ENCODE results near the gene NIT1.
A peak's percentile ranks its signal among the peaks of the same experiment; 100 is the strongest.

NIT1 gene

GRCh38 chr1:161084597-161084988 lies 33.3 kb upstream of the NIT1 start:
- no peak for DNase-seq (ENCODE audit: low read depth in 2 of 2)

- DNase-seq (ENCODE audit: low read depth in 2 of 2): no peak
Observed at GRCh38 chr1:161085165-161085564, 32.7 kb upstream of the NIT1 start.

DNA sequence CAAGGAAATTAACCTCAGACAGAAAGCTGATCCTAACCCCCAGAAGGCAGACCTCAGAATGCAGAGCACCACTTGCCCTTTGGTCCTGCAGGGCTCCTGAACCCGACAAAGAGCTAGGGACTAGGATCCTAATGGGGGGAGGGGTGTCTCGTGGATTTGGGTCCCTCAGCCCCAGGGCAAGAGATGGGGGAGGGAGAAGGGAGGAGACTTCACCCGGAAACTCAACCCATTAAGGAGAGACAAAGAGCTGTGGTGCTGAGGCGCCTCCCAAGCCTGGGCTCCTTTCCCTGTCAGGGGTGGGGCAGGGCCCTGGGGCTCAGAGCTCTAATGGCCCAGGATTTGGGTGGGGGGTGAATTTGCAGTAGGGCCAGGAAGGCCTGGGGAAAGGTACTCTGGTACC lies 31.4 kb upstream of the NIT1 start:
- no peak for DNase-seq (ENCODE audit: low read depth in 2 of 2)

DNA sequence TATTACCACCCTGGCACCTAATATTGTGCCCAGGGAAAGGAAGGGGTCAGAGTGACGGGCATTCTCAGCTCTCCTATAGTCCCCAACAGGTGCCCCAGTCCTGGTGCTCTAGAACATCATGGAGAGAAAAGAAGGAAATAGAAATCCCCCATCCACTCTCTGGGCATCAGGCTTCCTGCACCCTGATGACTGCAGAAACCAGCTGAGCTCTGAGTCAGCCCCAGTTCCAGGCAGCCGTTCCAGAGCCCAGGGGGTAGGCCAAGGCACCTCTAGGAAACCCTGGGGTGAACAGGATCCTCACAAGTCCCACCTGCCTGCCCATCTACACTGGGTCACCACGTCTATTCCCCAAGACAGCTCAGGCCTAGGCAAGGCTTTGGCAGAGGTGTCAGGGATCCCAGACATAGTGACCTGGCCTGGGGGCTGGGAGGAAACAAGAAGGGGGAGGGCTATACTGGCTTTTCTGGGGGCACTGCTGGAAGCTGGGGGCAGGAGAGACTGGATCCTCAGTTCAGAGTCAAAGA lies 29.3 kb upstream of the NIT1 start:
- DNase-seq (ENCODE audit: low read depth in 2 of 2): no peak

- DNase-seq (ENCODE audit: low read depth in 2 of 2): no peak
Observed at GRCh38 chr1:161089251-161089924, 28.5 kb upstream of the NIT1 start, which contains the start of gene NECTIN4. NECTIN4 (minus strand) TSS chr1:161089558; CDS start chr1:161089296, 262 bp downstream.

DNA sequence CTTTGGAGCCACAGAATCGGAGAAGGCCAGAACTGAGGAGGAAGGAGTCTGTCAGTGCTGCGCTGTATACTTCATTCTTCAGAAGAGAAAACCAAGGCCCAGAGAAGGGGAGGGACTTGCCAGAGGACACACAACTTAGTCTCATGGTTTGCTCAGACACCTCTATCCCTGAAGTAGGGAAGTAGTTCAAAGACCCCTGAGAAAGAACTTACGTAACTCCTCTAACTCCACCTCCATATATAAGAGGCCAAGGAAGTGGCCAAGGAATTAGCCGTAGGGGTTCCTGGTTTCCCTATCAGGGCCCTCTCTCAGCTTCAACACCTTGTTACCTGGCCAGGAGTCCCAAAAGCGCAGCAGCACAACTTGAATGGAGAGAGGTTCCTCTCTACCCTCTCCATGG lies 28.0 kb upstream of the NIT1 start:
- no peak for DNase-seq (ENCODE audit: low read depth in 2 of 2)

GRCh38 chr1:161090617-161091016 lies 27.3 kb upstream of the NIT1 start:
- no peak for DNase-seq (ENCODE audit: low read depth in 2 of 2)

- no peak for DNase-seq (ENCODE audit: low read depth in 2 of 2)
Observed at GRCh38 chr1:161091093-161091492, 26.8 kb upstream of the NIT1 start.

GRCh38 chr1:161091796-161092507 lies 26.0 kb upstream of the NIT1 start:
- DNase-seq (ENCODE audit: low read depth in 2 of 2): no peak

DNA sequence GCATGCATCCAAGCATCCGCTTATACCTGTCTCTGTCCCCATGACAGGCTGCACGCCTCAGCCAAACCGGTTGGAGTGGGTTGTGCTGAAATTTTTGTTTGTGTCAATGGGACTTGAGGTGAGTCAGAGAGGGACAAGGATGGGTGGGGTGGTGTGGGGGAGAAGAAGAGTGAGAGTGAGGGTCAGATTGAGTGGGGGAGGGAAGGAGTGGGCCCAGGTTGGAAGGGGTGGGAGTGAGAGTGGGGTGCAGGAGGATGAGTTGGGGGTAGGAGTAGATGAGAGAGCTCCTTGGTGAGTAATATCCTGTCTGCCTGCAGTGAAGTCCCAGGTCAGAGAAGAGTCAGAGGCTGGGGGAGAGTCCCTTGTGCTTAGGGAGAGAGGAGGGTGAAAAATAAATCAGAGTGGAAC lies 25.3 kb upstream of the NIT1 start:
- no peak for DNase-seq (ENCODE audit: low read depth in 2 of 2)

GRCh38 chr1:161094481-161094880 lies 23.4 kb upstream of the NIT1 start:
- DNase-seq (ENCODE audit: low read depth in 2 of 2): no peak

DNA sequence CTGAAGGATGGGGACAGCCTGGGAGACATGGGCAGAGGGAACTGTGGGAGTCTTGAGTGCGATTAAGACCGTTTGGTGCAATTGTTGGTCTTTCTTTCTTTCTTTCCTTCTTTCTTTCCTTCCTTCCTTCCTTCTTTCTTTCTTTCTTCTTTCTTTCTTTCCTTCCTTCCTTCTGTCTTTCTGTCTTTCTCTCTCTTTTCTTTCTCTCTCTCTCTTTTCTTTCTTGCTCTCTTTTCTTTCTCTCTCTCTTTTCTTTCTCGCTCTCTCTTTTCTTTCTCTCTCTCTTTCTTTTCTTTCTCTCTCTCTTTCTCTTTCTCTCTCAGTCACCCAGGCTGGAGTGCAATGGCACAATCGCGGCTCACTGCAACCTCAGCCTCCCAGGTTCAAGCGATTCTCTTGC lies 22.7 kb upstream of the NIT1 start:
- no peak for DNase-seq (ENCODE audit: low read depth in 2 of 2)

GRCh38 chr1:161096015-161096414 lies 21.9 kb upstream of the NIT1 start:
- DNase-seq (ENCODE audit: low read depth in 2 of 2): no peak

- no peak for DNase-seq (ENCODE audit: low read depth in 2 of 2)
Observed at GRCh38 chr1:161096530-161096929, 21.4 kb upstream of the NIT1 start.

GRCh38 chr1:161098210-161099068 lies 19.5 kb upstream of the NIT1 start, which contains the start of gene KLHDC9:
KLHDC9 (plus strand) TSS chr1:161098361; CDS start chr1:161098536, 175 bp downstream.
- DNase-seq (ENCODE audit: low read depth in 2 of 2): peak; percentile 31 to 39

GRCh38 chr1:161099090-161099802 lies 18.7 kb upstream of the NIT1 start:
- DNase-seq (ENCODE audit: low read depth in 2 of 2): no peak

- DNase-seq (ENCODE audit: low read depth in 2 of 2): no peak
Observed at GRCh38 chr1:161100556-161100955, 17.3 kb upstream of the NIT1 start.

DNA sequence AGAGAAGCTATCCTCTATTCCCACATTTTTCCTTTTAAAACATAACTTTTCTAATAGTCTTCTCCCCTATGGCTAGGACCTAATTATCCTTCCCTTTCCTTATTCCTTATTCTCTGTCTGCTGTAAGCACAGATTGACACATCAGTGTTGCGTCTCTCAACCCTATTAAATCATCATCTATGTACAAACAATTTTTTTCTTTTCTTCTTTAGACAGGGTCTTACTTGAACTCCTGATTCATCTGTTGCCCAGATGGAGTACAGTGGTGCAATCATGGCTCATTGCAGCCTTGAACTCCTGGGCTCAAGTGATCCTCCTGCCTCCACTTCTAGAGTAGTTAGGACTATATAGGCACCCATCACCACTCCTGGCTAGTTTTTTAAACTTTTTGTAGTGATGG lies 11.5 kb upstream of the NIT1 start:
- DNase-seq (ENCODE audit: low read depth in 2 of 2): no peak

- DNase-seq (ENCODE audit: low read depth in 2 of 2): no peak
Observed at GRCh38 chr1:161111117-161111516, 6.8 kb upstream of the NIT1 start.

DNA sequence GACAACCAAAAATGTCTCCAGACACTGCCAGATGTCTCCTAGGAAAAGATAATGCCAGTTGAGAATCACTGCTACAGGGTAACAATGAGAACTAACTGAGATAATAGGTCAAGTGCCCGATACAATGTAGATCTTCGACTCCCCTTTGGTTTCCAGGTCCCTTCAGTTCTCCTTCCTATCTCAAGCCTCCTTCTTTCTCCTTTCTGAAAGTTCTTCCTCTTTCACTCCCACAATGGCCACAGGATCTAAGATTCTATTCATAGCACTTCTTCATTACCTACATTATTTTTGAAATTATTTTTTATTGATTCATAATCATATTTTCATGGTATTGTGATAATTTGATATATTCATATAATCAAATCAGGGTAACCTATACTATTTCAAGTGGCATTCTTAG lies 6.4 kb upstream of the NIT1 start:
- no peak for DNase-seq (ENCODE audit: low read depth in 2 of 2)

- no peak for DNase-seq (ENCODE audit: low read depth in 2 of 2)
Observed at GRCh38 chr1:161113915-161114314, 4.0 kb upstream of the NIT1 start.

DNA sequence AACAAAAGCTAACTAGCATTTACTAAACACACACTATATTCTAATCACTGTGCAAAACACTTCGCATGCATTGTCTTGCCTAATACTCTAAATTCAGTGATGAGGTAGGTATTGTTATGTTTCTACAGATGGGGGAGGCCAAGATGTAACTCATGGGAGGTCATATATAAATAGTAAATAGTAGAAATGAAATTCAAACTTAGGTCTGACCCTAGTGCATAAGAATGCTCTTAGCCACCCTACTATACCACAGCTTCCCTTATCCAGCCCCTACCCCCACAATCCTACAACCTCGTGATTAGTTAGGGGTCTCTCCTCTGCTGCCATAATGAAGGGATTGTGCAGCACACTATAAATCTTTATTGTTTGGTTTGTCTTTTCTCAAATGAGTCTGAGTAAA lies 3.3 kb upstream of the NIT1 start:
- DNase-seq (ENCODE audit: low read depth in 2 of 2): no peak

Data from stimulated activated CD8-positive, alpha-beta memory T cell treated with anti-CD3 and anti-CD28 coated beads, Interleukin-2, amount 100 ng/mL, for 1 hour (primary cell).